C4-2B (cell line): ENCODE measurements around the gene SHE.
"Not testable (repeated sequence)": the region's sequence is repeated elsewhere in the genome, so short reads cannot be mapped to it uniquely, and the experiment has no call there.

Experiments used
- CTCF ChIP-seq: fragments of 450-650 bp; conservative IDR thresholded peaks from 2 replicates; pipeline ENCODE4 v1.5.1; 2017; ENCODE audit warnings: mild to moderate bottlenecking
- ZFX ChIP-seq: fragments of 450-650 bp; IDR thresholded peaks from 2 replicates; pipeline ENCODE4 v1.6.1; 2017

GRCh38 chr1:154531950-154532349, 29.7 kb upstream of the SHE start:
- not testable (repeated sequence) for TF ChIP-seq CTCF, ZFX
